Measurements from ENCODE around the gene CTNNB1. TPM values are rescaled to one million over a fixed set of nuclear protein-coding genes. Genes with fewer than 3 reads are reported as not detected.

The CTNNB1 gene
- total and polyA plus RNA-seq, 2 of the 13 experiments (the other 11 are each of a cell fraction or from before 2014, with no cell fraction given): 398 to 489 TPM

DNA sequence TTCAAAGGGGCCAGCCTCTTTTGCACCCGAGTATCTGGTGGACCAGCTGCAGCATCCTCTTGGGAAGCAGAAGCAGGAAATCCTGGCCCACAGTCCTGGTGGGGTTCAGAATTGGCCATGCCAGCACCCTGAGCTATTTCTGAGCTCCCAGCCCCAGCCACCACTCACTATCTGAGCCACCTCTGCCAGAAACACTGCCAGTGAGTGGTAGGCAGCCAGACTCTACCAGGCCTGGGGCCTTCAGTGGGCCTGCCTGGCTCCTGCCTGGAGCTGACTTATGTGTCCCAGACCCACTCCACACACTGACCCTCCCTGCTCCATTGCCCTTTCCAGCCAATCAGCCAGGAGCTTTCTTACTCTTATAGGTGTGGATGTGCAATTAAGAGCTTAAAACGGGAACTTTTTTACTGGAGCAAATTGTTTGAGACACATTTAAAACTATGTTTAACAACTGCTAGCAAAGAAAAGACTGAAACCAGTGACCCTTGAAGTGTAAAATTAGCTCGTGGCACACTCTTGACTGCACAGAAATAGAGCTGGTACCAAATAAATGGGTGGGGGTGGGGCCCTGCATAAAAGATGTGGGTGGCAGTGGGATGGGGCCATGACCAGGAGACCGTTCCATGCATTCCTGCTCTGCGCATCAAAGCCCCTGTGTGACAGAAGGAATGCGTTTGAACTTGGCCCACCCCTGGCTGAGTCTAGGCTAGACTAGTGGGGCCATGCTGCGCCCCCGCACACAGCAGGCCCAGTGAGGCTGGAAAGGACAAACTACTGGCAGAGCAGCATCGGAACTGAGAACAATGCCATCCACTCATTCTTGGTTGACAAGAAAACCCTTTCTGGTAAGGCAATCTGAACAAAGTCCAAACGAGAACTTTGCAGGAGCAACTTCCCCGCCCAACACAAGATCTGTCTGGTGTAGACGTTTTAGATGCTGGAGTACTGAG is 48.0 kb downstream of the CTNNB1 start (continued):
- TF ChIP-seq, protein P1, sequence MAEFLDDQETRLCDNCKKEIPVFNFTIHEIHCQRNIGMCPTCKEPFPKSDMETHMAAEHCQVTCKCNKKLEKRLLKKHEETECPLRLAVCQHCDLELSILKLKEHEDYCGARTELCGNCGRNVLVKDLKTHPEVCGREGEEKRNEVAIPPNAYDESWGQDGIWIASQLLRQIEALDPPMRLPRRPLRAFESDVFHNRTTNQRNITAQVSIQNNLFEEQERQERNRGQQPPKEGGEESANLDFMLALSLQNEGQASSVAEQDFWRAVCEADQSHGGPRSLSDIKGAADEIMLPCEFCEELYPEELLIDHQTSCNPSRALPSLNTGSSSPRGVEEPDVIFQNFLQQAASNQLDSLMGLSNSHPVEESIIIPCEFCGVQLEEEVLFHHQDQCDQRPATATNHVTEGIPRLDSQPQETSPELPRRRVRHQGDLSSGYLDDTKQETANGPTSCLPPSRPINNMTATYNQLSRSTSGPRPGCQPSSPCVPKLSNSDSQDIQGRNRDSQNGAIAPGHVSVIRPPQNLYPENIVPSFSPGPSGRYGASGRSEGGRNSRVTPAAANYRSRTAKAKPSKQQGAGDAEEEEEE (CRISPR knock-in tag; IDR thresholded peaks at IDR 0.05; ENCODE audit: borderline replicate concordance): no peak
- TF ChIP-seq ELF3 (CRISPR knock-in tag; IDR thresholded peaks at IDR 0.05) (peak; percentile 20; the same call in 1 of the 2 replicates), NCOA2 (CRISPR knock-in tag; IDR thresholded peaks at IDR 0.05) (peak; percentile 90), AHR (CRISPR knock-in tag; IDR thresholded peaks at IDR 0.05) (no peak), ATF4 (CRISPR knock-in tag; IDR thresholded peaks at IDR 0.05) (no peak), PBX3 (CRISPR knock-in tag; IDR thresholded peaks at IDR 0.05; ENCODE audit: borderline replicate concordance) (no peak), ZNF546 (CRISPR knock-in tag; conservative IDR thresholded peaks at IDR 0.05) (no peak), IRF1 (CRISPR knock-in tag; IDR thresholded peaks at IDR 0.05; ENCODE audit: low read depth) (no peak), IRF9 (CRISPR knock-in tag; IDR thresholded peaks at IDR 0.05; ENCODE audit: borderline replicate concordance) (no peak), ZNF879 (CRISPR knock-in tag; IDR thresholded peaks at IDR 0.05) (no peak), ZNF616 (CRISPR knock-in tag; IDR thresholded peaks at IDR 0.05; ENCODE audit: low read depth) (no peak), GABPB1 (CRISPR knock-in tag; IDR thresholded peaks at IDR 0.05) (no peak)
- TF ChIP-seq, protein P2, sequence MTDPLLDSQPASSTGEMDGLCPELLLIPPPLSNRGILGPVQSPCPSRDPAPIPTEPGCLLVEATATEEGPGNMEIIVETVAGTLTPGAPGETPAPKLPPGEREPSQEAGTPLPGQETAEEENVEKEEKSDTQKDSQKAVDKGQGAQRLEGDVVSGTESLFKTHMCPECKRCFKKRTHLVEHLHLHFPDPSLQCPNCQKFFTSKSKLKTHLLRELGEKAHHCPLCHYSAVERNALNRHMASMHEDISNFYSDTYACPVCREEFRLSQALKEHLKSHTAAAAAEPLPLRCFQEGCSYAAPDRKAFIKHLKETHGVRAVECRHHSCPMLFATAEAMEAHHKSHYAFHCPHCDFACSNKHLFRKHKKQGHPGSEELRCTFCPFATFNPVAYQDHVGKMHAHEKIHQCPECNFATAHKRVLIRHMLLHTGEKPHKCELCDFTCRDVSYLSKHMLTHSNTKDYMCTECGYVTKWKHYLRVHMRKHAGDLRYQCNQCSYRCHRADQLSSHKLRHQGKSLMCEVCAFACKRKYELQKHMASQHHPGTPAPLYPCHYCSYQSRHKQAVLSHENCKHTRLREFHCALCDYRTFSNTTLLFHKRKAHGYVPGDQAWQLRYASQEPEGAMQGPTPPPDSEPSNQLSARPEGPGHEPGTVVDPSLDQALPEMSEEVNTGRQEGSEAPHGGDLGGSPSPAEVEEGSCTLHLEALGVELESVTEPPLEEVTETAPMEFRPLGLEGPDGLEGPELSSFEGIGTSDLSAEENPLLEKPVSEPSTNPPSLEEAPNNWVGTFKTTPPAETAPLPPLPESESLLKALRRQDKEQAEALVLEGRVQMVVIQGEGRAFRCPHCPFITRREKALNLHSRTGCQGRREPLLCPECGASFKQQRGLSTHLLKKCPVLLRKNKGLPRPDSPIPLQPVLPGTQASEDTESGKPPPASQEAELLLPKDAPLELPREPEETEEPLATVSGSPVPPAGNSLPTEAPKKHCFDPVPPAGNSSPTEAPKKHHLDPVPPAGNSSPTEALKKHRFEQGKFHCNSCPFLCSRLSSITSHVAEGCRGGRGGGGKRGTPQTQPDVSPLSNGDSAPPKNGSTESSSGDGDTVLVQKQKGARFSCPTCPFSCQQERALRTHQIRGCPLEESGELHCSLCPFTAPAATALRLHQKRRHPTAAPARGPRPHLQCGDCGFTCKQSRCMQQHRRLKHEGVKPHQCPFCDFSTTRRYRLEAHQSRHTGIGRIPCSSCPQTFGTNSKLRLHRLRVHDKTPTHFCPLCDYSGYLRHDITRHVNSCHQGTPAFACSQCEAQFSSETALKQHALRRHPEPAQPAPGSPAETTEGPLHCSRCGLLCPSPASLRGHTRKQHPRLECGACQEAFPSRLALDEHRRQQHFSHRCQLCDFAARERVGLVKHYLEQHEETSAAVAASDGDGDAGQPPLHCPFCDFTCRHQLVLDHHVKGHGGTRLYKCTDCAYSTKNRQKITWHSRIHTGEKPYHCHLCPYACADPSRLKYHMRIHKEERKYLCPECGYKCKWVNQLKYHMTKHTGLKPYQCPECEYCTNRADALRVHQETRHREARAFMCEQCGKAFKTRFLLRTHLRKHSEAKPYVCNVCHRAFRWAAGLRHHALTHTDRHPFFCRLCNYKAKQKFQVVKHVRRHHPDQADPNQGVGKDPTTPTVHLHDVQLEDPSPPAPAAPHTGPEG (CRISPR knock-in tag; IDR thresholded peaks at IDR 0.05): no peak

Measured in HepG2 (cell line).